Ectodermal cell (in vitro differentiated cells): ENCODE data around the gene NRP1.

Experiments
- H3K27ac ChIP-seq: 2 replicates; pipeline ENCODE4 v1.7.0; 2013; ENCODE audit warnings: mild to moderate bottlenecking, low read depth, low read length; ENCODE audit not compliant: insufficient read depth, poor library complexity, severe bottlenecking
- H3K27me3 ChIP-seq: 2 replicates; pipeline ENCODE4 v1.7.0; 2013; ENCODE audit warnings: mild to moderate bottlenecking, low read length; ENCODE audit not compliant: insufficient read depth, control insufficient read depth, poor library complexity, severe bottlenecking
- H3K36me3 ChIP-seq: one replicate; pipeline ENCODE4 v1.7.0; 2013; ENCODE audit warnings: low read length; ENCODE audit not compliant: control insufficient read depth, insufficient read depth
- H3K4me1 ChIP-seq: one replicate; pipeline ENCODE4 v1.7.0; 2013; ENCODE audit warnings: low read length; ENCODE audit not compliant: control insufficient read depth, insufficient read depth
- H3K4me3 ChIP-seq: 2 replicates; pipeline ENCODE4 v1.7.0; 2013; ENCODE audit warnings: low read depth, low read length, control low read depth; ENCODE audit not compliant: insufficient read depth
- H3K9me3 ChIP-seq: 2 replicates; pipeline ENCODE4 v1.7.0; 2013; ENCODE audit warnings: mild to moderate bottlenecking, low read length, moderate library complexity; ENCODE audit not compliant: control insufficient read depth
- WGBS, 2 experiments: methylation state at CpG; one replicate each; pipeline ENCODE4 v1.1.7; 2013; ENCODE audit warnings: missing lambda C conversion rate in 2 of 2; 5-methylcytosine and 5-hydroxymethylcytosine counted together

The NRP1 gene

DNA sequence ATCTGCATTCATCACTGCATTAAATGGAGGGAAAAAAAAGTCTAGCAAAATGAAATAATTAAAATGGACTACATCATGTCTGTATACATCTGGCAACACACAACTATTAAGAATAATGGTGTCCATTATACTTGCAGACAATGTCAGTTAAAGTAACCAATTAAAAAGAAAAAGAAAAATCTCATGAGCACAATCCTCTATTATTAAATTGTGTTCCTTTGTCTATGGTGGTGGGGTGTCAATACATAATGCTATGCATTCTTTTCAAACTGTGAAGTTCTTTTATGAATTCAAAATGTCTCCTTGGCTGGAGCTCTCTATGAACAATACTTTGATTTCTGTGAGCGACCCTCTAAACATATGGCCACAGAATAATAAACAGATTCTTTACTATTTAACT is 63.5 kb downstream of the NRP1 start:
- peaks cover 14% of the 10 kb centered on the region for H3K4me1 ChIP-seq
- H3K27ac ChIP-seq, result no peak overlapping the region
- 88 to 92% methylated on average over 1 of the region's 1 CpG for WGBS, 2 experiments
- no peaks in the 10 kb centered on the region for H3K9me3 ChIP-seq
- no peak overlapping the region for H3K4me3 ChIP-seq
- no peaks in the 10 kb centered on the region for H3K36me3 ChIP-seq
- no peaks in the 10 kb centered on the region for H3K27me3 ChIP-seq

DNA sequence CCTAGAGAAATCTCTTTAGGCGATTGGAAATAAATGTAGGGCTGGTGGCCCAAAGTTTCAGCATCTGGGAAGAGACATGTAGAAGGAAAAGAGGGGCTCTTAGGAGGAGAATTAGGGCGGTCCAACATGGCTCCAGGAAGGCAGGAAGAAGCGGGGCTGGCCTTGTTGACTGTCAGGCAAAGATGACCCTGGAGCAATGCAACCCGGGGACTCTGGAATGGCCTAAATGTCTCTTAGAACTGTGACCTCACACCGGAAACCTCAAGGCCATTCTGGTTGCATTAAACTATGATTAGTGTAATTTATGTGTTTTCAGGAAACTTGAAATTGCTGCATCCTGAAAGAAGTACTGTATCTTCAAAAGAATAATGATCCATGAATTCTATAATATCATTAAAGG is 66.8 kb downstream of the NRP1 start:
- Histone ChIP-seq H3K4me3 (no peak overlapping the region), H3K4me1 (peaks cover 4% of the 10 kb centered on the region), H3K36me3 (no peaks in the 10 kb centered on the region), H3K27ac (no peak overlapping the region), H3K9me3 (no peaks in the 10 kb centered on the region), H3K27me3 (no peaks in the 10 kb centered on the region)
- WGBS, 2 experiments, result 92 to 95% methylated on average over 5 of the region's 5 CpGs

DNA sequence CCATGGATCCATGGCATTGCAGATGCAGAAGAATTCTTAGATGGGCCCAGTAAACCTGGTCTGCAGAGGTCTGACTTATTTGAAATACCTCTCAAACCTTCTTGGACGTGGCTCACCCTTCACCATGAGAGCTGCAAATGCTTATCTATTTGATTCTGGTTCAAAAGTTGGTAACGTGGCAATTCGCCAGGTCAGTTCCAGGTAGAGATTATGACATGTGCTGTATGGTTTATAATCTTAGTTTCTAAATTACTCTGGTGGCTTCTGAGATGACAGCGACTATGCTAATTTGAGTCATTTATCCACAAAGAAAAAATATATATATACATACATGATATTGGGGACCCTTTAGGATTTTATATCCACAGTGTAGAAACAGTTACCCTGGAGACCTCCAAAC is 68.8 kb downstream of the NRP1 start:
- Histone ChIP-seq H3K4me1 (no peaks in the 10 kb centered on the region), H3K36me3 (no peaks in the 10 kb centered on the region)
- WGBS, 2 experiments, result 91 to 93% methylated on average over 3 of the region's 4 CpGs

DNA sequence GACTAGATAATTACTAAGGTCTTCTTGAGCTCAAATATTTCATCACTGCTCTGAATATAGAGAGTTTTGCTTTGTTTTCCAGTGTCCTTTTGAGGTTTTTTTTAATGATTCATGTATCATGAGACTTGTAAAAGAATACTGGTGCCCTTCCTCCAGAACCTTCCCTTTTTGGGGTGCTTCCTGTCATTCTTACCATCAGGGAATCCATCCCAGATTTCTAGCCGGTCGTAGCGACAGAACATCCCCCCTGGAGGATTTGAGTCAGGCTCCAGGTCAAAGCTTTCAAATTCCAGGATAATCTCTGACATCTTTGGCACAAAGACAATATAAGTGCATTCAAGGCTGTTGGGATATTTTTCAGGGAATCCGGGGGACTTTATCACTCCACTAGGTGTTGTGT is 71.0 kb downstream of the NRP1 start:
- Histone ChIP-seq H3K27ac (no peak overlapping the region), H3K4me1 (peaks cover 10% of the 10 kb centered on the region), H3K27me3 (no peaks in the 10 kb centered on the region), H3K9me3 (no peaks in the 10 kb centered on the region), H3K4me3 (no peak overlapping the region), H3K36me3 (no peaks in the 10 kb centered on the region)
- WGBS, 2 experiments, result 92 to 93% methylated on average over 4 of the region's 4 CpGs

More for the DNA sequence above, 68.8 kb downstream of the NRP1 start:
- no peak overlapping the region for H3K4me3 ChIP-seq
- H3K27me3 ChIP-seq, result no peaks in the 10 kb centered on the region
- H3K27ac ChIP-seq, result no peak overlapping the region
- no peaks in the 10 kb centered on the region for H3K9me3 ChIP-seq

DNA sequence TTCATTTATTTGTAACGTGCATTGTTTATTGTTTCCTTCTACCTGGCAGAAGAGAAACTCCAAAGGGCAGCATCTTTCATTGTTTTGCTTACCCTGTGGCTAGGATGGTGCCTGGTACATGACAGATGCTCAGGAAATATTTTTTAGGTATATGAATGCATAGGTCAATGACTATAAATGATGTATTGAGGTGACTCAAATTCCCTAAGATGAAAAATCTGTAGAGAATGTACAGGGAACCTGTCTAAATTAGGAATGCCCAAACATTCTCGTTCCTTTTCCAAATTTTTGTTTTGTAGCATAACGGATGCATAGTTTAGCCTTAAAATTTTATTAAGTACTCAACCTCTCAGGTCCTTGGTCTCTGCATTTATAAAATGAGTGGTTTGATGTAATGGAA is 71.6 kb downstream of the NRP1 start:
- no peaks in the 10 kb centered on the region for H3K9me3 ChIP-seq
- no peak overlapping the region for H3K27ac ChIP-seq
- no peaks in the 10 kb centered on the region for H3K27me3 ChIP-seq
- H3K36me3 ChIP-seq, result no peaks in the 10 kb centered on the region
- 88 to 89% methylated on average over 1 to 3 of the region's 3 CpGs for WGBS, 2 experiments
- H3K4me1 ChIP-seq, result peaks cover 12% of the 10 kb centered on the region
- H3K4me3 ChIP-seq, result no peak overlapping the region

DNA sequence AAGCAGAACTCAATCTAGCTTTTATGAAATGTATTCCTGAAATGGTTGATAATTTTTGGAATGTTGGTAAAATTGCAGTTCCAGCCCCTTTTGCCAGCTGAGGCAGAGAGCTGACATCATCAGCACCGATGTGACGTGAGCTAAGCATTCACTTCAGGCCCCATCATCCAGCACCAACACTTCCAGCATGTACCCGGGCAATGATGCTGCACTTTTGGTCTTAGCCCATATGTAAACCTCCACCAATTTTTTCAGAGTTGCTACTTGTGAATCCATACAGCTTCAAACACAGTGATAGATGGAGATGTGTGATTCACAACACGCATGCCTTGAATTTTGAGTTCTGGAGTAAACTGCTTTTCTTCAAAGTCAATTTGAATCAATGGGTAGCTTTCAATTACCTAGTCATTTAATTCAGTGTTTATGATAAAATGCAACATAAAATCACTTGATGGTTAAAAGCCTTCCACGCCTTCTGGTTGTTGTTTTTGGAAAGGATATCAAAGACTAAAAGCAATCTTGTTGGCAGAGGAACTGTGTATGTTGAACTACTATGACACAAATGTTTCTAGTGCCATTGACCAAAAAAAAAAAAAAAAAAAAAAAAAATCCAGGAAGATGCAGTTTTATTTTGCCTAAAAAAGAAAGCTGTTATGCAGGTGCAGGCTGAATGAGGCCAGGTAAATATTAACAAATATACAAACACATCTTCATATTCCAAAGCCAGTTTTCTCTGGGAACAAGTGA is 73.9 kb downstream of the NRP1 start:
- WGBS, 2 experiments, result 93 to 98% methylated on average over 5 of the region's 5 CpGs
- H3K27ac ChIP-seq, result no peak overlapping the region
- H3K4me1 ChIP-seq, result peaks cover 12% of the 10 kb centered on the region
- no peaks in the 10 kb centered on the region for H3K27me3 ChIP-seq
- H3K9me3 ChIP-seq, result no peaks in the 10 kb centered on the region
- no peak overlapping the region for H3K4me3 ChIP-seq
- H3K36me3 ChIP-seq, result no peaks in the 10 kb centered on the region

DNA sequence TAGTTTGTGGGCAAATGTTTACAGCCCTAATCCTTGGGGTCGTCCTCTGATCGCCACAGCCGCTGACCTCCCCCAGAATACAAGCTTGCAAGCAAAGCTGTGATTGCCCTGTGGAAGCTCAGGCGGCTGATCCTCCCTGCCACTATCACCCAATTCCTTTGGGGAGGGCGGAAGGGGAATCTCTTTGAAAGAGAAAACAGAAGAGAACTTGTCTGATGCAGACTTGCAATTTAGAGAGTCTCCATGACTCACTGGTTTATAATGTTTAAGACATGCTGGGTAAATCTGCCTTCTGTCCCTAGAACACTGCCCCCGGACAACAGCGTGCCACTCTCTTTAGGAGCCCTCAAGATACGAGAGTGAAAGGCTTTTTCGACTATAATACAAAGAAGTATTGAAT is 75.5 kb downstream of the NRP1 start:
- no peak overlapping the region for H3K4me3 ChIP-seq
- H3K9me3 ChIP-seq, result no peaks in the 10 kb centered on the region
- peaks cover 12% of the 10 kb centered on the region for H3K4me1 ChIP-seq
- H3K36me3 ChIP-seq, result no peaks in the 10 kb centered on the region
- peak overlapping the region; percentile 20 for H3K27ac ChIP-seq
- no peaks in the 10 kb centered on the region for H3K27me3 ChIP-seq
- WGBS, 2 experiments, result 60 to 63% methylated on average over 9 of the region's 9 CpGs

DNA sequence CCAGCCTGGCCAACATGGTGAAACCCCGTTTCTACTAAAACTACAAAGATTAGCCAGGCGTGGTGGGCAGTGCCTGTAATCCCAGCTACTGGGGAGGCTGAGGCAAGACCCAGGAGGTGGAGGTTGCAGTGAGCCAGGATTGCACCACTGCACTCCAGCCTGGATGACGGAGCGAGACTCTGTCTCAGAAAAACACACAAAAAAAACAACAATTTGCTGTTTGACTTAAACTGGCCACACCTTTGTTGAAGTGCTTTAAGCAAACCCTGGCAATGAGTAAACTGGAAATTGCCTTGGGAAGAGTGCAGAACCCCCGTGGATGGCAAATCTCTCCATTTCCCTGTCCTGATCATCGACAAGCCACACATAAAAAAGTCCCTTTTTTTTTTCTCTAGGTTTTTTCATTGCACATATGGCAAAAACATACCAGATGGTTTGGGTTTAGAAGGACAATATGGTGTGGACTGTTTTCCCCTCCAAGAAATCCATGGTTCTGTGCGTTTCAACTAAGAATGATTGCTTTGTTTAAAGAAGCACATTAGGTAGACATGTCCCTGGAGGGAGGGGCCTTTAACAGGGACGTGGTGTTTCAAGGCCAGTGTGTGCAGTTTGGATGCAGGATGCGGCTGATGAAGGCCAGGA is 76.9 kb downstream of the NRP1 start:
- H3K36me3 ChIP-seq, result no peaks in the 10 kb centered on the region
- no peaks in the 10 kb centered on the region for H3K9me3 ChIP-seq
- no peaks in the 10 kb centered on the region for H3K27me3 ChIP-seq
- H3K4me1 ChIP-seq, result peaks cover 12% of the 10 kb centered on the region
- H3K27ac ChIP-seq, result no peak overlapping the region
- 90 to 91% methylated on average over 9 of the region's 9 CpGs for WGBS, 2 experiments
- H3K4me3 ChIP-seq, result no peak overlapping the region

DNA sequence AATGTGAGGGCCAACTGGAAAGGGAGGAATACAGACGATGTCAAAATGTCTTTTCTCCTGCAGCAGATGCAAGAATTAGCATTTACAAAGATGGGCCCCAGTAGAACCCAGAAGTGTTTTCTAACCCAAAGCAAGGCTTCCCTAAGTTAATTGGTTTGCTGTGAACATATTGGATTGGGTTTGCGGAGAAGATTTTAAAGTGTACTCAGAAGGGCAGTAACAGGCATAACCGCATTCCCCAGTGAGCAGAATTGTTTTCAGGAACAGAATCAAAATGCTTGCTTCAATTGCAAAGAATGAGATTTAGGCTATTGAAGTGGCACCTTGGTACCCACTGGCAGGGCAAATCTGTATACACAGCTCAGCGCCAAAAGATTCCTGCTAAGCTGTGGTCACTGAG is 78.0 kb downstream of the NRP1 start:
- WGBS, 2 experiments, result 87 to 94% methylated on average over 4 of the region's 4 CpGs
- Histone ChIP-seq H3K27ac (no peak overlapping the region), H3K27me3 (no peaks in the 10 kb centered on the region), H3K36me3 (no peaks in the 10 kb centered on the region), H3K4me3 (no peak overlapping the region), H3K9me3 (no peaks in the 10 kb centered on the region), H3K4me1 (peaks cover 12% of the 10 kb centered on the region)

DNA sequence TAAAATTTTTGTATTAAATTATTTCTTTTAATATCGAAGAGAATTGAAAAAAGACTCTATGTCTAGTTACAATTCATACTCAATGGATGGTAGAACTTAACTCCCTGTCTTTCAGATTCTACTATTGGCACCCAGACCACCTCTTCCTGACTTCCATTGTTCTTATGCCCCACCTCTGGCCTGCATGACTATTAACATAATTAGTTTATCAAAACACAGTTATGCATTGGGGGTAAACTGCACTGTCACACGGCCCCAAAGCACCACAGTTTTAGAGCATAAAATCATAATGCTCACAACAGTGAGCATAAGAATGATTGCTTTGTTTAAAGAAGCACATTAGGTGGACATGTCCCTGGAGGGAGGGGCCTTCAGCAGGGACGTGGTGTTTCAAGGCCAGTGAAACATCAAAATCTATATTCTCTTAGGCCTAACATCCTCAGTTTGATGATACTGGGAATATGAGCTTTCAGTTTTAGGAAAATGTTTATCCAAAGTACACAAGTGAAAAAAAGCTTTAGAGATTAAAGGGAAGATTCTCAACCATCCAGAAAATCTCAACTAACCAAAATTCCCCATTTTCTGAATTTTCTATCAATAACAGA is 79.8 kb downstream of the NRP1 start:
- 81 to 100% methylated on average over 1 to 3 of the region's 3 CpGs for WGBS, 2 experiments
- no peaks in the 10 kb centered on the region for H3K36me3 ChIP-seq
- no peaks in the 10 kb centered on the region for H3K9me3 ChIP-seq
- H3K27ac ChIP-seq, result no peak overlapping the region
- no peak overlapping the region for H3K4me3 ChIP-seq
- no peaks in the 10 kb centered on the region for H3K27me3 ChIP-seq
- peaks cover 12% of the 10 kb centered on the region for H3K4me1 ChIP-seq
